Loucy (cell line): ENCODE data around the gene MUC5AC.

Experiments
- H2AFZ ChIP-seq: fragments of 200-600 bp; sonication (generic); 2 replicates; pipeline ENCODE4 v1.6.0; 2016; ENCODE audit warnings: antibody characterized with exemption, mild to moderate bottlenecking, low read length, moderate library complexity
- H3F3A ChIP-seq: fragments of 200-600 bp; 2 replicates; pipeline ENCODE4 v1.6.0; 2016; ENCODE audit warnings: antibody characterized with exemption, low read depth, mild to moderate bottlenecking
- H3K27me3 ChIP-seq: fragments of 200-600 bp; sonication (generic); 2 replicates; pipeline ENCODE4 v1.6.1; 2014; ENCODE audit warnings: low read length, mild to moderate bottlenecking; ENCODE audit not compliant: insufficient read depth, poor library complexity, severe bottlenecking
- H3K36me3 ChIP-seq: fragments of 200-600 bp; sonication (generic); 2 replicates; pipeline ENCODE4 v1.6.1; 2016; ENCODE audit warnings: low read length; ENCODE audit not compliant: insufficient read depth
- H3K4me1 ChIP-seq: fragments of 200-600 bp; sonication (generic); 2 replicates; pipeline ENCODE4 v1.5.1; 2014; ENCODE audit warnings: low read length, mild to moderate bottlenecking; ENCODE audit not compliant: insufficient read depth, poor library complexity, severe bottlenecking
- H3K4me2 ChIP-seq: fragments of 200-600 bp; sonication (generic); 2 replicates; pipeline ENCODE4 v1.6.0; 2014; ENCODE audit warnings: antibody characterized with exemption, low read length, low read depth, mild to moderate bottlenecking; ENCODE audit not compliant: poor library complexity, severe bottlenecking
- H3K4me3 ChIP-seq: fragments of 200-600 bp; sonication (generic); 2 replicates; pipeline ENCODE4 v1.5.1; 2014; ENCODE audit warnings: low read length, mild to moderate bottlenecking, mixed read lengths; ENCODE audit not compliant: poor library complexity, severe bottlenecking
- H3K79me2 ChIP-seq: fragments of 200-600 bp; sonication (generic); 2 replicates; pipeline ENCODE4 v1.6.1; 2014; ENCODE audit warnings: low read length; ENCODE audit not compliant: insufficient read depth
- H3K9ac ChIP-seq: fragments of 200-600 bp; sonication (generic); 2 replicates; pipeline ENCODE4 v1.6.0; 2014; ENCODE audit warnings: mild to moderate bottlenecking, low read depth, low read length, moderate library complexity; ENCODE audit not compliant: poor library complexity, severe bottlenecking
- H3K9me2 ChIP-seq: fragments of 200-600 bp; sonication (generic); replicated peaks from 2 replicates; pipeline ENCODE4 v1.6.1; 2016; ENCODE audit warnings: low read depth, low read length, mixed read lengths
- H3K9me3 ChIP-seq: fragments of 200-600 bp; sonication (generic); 2 replicates; pipeline ENCODE4 v1.6.1; 2014; ENCODE audit warnings: mild to moderate bottlenecking, antibody characterized with exemption, low read length, low read depth; ENCODE audit not compliant: insufficient read depth
- H4K20me1 ChIP-seq: fragments of 200-600 bp; sonication (generic); 2 replicates; pipeline ENCODE4 v1.6.0; 2014; ENCODE audit warnings: antibody characterized with exemption, low read length, mild to moderate bottlenecking; ENCODE audit not compliant: insufficient read depth, poor library complexity, severe bottlenecking
- EZH2phosphoT487 ChIP-seq: fragments of 200-600 bp; IDR thresholded peaks from 2 replicates; pipeline ENCODE4 v1.6.1; 2018; ENCODE audit warnings: antibody characterized with exemption, mild to moderate bottlenecking, moderate library complexity, borderline replicate concordance
- TF ChIP-seq, protein P1 (sequence below): fragments of 200-600 bp; sonication (generic); conservative IDR thresholded peaks from 2 replicates; pipeline ENCODE4 v1.5.1; 2014; ENCODE audit warnings: mild to moderate bottlenecking, antibody characterized with exemption, low read length

MUC5AC gene

DNA sequence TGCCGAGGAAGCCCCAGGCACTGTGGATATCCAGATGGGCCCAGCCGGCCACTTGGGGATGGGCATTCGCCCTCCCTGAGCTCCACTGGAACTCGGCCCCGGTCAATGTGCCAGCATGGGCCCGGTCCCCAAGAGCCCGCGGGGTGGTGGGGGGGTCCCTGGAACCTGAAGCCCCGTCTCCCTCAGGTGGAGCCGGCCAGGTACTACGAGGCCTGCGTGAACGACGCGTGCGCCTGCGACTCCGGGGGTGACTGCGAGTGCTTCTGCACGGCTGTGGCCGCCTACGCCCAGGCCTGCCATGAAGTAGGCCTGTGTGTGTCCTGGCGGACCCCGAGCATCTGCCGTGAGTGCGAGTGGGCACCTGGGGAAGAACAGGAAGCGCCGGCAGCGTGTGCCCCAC is 21.2 kb downstream of the MUC5AC start:
- H3K79me2 ChIP-seq = no peaks in the 10 kb centered on the region
- no peaks in the 10 kb centered on the region for H3K27me3 ChIP-seq
- TF ChIP-seq, protein P1, sequence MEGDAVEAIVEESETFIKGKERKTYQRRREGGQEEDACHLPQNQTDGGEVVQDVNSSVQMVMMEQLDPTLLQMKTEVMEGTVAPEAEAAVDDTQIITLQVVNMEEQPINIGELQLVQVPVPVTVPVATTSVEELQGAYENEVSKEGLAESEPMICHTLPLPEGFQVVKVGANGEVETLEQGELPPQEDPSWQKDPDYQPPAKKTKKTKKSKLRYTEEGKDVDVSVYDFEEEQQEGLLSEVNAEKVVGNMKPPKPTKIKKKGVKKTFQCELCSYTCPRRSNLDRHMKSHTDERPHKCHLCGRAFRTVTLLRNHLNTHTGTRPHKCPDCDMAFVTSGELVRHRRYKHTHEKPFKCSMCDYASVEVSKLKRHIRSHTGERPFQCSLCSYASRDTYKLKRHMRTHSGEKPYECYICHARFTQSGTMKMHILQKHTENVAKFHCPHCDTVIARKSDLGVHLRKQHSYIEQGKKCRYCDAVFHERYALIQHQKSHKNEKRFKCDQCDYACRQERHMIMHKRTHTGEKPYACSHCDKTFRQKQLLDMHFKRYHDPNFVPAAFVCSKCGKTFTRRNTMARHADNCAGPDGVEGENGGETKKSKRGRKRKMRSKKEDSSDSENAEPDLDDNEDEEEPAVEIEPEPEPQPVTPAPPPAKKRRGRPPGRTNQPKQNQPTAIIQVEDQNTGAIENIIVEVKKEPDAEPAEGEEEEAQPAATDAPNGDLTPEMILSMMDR = no peak
- no peak for TF ChIP-seq EZH2phosphoT487
- H3K4me2 ChIP-seq = no peak overlapping the region
- no peaks in the 10 kb centered on the region for H3K9me2 ChIP-seq
- H3K4me3 ChIP-seq = no peak overlapping the region
- H3K36me3 ChIP-seq = no peaks in the 10 kb centered on the region
- H3F3A ChIP-seq = no peaks in the 10 kb centered on the region
- no peak overlapping the region for H2AFZ ChIP-seq
- H3K9me3 ChIP-seq = peaks cover 14% of the 10 kb centered on the region; the same call in 1 of the 2 replicates
- no peaks in the 10 kb centered on the region for H4K20me1 ChIP-seq
- H3K4me1 ChIP-seq = no peaks in the 10 kb centered on the region
- H3K9ac ChIP-seq = no peak overlapping the region

DNA sequence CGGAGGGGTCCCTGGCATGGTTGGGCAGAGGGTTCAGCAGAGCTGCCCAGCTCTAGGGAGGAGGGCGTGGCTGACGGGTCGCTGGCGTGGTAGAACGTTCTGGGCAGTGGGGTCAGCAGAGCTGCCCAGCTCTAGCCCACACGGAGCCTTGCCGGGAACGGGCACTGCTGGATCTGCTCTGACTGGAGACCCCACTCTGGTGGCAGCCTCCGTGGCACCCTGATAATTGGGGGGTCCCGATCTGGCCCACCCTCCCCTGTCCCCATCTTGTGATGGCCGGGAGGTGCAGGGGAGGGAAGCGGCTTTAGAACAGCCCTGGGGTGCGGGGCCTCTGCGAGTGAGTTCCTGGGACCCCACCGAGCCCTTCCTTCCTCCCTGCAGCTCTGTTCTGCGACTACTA is 21.9 kb downstream of the MUC5AC start:
- no peak overlapping the region for H3K9ac ChIP-seq
- peaks cover 14% of the 10 kb centered on the region; the same call in 1 of the 2 replicates for H3K9me3 ChIP-seq
- no peaks in the 10 kb centered on the region for H3K9me2 ChIP-seq
- no peak overlapping the region for H3K4me3 ChIP-seq
- no peak for TF ChIP-seq EZH2phosphoT487
- TF ChIP-seq, protein P1 = no peak
- no peaks in the 10 kb centered on the region for H3F3A ChIP-seq
- no peaks in the 10 kb centered on the region for H3K79me2 ChIP-seq
- no peak overlapping the region for H2AFZ ChIP-seq
- H3K4me1 ChIP-seq = no peaks in the 10 kb centered on the region
- H3K27me3 ChIP-seq = no peaks in the 10 kb centered on the region
- H4K20me1 ChIP-seq = no peaks in the 10 kb centered on the region
- no peak overlapping the region for H3K4me2 ChIP-seq
- no peaks in the 10 kb centered on the region for H3K36me3 ChIP-seq

DNA sequence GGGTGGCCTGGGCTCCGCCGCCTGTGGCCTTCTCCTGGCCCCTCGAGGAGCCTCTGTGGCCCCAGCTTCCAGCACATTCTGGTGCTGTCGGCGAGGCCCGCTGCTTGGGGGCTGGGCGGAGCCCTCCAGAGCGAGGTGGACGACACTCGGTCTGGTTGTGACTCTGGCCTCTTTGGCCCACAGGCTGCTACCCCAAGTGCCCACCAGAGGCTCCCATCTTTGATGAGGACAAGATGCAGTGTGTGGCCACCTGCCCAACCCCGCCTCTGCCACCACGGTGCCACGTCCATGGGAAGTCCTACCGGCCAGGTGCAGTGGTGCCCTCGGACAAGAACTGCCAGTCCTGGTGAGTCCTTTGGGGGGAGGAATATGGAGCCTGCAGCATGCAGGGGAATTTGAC is 22.4 kb downstream of the MUC5AC start:
- Histone ChIP-seq H3F3A (no peaks in the 10 kb centered on the region), H3K9ac (no peak overlapping the region), H3K9me3 (peaks cover 10% of the 10 kb centered on the region; the same call in 1 of the 2 replicates), H3K4me1 (no peaks in the 10 kb centered on the region), H4K20me1 (no peaks in the 10 kb centered on the region), H3K9me2 (no peaks in the 10 kb centered on the region), H3K4me2 (no peak overlapping the region), H3K4me3 (no peak overlapping the region), H3K36me3 (no peaks in the 10 kb centered on the region), H2AFZ (no peak overlapping the region), H3K27me3 (no peaks in the 10 kb centered on the region), H3K79me2 (no peaks in the 10 kb centered on the region)
- TF ChIP-seq EZH2phosphoT487 = no peak
- TF ChIP-seq, protein P1 = no peak
